Measurements from ENCODE around the gene MYH13. TPM values are rescaled to one million over a fixed set of nuclear protein-coding genes. Genes with fewer than 3 reads are reported as not detected.
A peak's percentile ranks its signal among the peaks of the same experiment; 100 is the strongest.

Gene MYH13
- total RNA-seq (not detected), polyA plus RNA-seq (not detected)
- long read RNA-seq, donor 1, result 0 reads
- long read RNA-seq, donor 2, result 0 reads
- long read RNA-seq, donor 3, result 0 reads

DNA sequence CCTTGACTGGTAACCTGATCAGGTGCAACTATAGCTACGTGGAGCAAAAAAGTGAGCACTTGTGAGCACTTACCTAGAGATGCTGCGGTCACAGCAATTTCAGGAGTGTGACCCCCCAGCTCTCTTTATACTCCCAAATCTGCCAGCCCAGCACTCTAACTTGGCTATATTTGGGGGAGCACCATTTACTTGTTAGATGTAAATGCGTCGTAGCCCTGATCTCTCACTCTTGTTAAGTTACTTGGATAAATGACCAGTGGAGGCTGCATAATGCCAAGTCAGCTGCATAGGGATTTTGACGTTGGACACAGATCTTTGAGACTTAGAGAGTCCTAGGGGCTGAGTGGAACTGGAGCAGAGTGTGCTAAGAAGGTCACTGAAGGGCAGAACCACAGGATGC lies at the start of gene MYH13:
Gene MYH13, minus strand, starts transcription at position 101 of the 400 bp plus-strand sequence. CDS start 8,476 bp downstream, outside the sequence.
- intact Hi-C loops (cut with DNase I), result no loop called here
- no peak for DNase-seq
- H3K9me3 ChIP-seq, result no peaks in the 10 kb centered on the region
- TF ChIP-seq POLR2A (IDR thresholded peaks at IDR 0.05) (no peak), EP300 (IDR thresholded peaks at IDR 0.05) (no peak)
- TF ChIP-seq, protein P1, sequence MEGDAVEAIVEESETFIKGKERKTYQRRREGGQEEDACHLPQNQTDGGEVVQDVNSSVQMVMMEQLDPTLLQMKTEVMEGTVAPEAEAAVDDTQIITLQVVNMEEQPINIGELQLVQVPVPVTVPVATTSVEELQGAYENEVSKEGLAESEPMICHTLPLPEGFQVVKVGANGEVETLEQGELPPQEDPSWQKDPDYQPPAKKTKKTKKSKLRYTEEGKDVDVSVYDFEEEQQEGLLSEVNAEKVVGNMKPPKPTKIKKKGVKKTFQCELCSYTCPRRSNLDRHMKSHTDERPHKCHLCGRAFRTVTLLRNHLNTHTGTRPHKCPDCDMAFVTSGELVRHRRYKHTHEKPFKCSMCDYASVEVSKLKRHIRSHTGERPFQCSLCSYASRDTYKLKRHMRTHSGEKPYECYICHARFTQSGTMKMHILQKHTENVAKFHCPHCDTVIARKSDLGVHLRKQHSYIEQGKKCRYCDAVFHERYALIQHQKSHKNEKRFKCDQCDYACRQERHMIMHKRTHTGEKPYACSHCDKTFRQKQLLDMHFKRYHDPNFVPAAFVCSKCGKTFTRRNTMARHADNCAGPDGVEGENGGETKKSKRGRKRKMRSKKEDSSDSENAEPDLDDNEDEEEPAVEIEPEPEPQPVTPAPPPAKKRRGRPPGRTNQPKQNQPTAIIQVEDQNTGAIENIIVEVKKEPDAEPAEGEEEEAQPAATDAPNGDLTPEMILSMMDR (IDR thresholded peaks at IDR 0.05), result no peak
- 80 to 84% (median 81%) methylated on average over 5 of the region's 5 CpGs for WGBS, 3 donors
- H3K27ac ChIP-seq, result no peak within 1 kb of the TSS
- no peaks in the 10 kb centered on the region for H3K36me3 ChIP-seq
- no peaks in the 10 kb centered on the region for H3K27me3 ChIP-seq
- no peaks in the 10 kb centered on the region for H3K4me1 ChIP-seq (ENCODE audit: insufficient read depth)
- H3K4me3 ChIP-seq, result no peak within 1 kb of the TSS

DNA sequence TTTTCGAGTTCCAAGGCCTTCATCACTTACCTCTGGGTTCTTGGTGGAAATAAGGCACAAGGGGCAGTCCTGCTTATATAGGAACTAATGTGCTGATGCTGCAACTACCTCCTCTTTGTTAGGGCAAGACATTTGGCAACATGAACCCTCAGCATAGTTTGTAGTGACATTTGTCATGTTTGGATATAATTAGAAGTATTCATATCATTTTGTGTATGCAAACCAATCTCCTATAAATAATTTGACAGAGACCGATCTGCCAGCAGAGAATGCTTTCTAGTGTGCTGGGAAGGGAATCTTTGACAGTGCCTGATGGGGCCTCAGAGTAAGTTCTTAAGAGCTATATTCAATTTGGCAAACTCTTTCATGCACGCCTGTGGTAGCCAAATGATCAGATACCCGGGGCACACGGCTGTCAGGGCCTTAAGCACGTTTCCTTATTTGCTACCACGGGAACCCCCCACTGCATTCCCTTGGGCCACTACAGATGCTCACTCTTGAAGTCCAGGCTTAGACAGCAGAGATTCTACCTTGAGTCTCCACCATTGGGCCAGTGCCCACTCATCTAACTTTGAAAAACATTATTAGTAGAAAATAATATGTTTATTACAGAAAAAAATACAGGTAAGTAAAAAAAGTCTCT lies 49.2 kb upstream of the MYH13 start, which contains the start of gene MYH8:
Gene MYH8, minus strand, starts transcription at position 51 of the 643 bp plus-strand sequence. CDS start 1,723 bp downstream, outside the sequence.
- Histone ChIP-seq H3K9me3 (no peaks in the 10 kb centered on the region), H3K4me3 (no peak within 1 kb of the TSS), H3K4me1 (ENCODE audit: insufficient read depth) (no peaks in the 10 kb centered on the region), H3K27ac (no peak within 1 kb of the TSS), H3K36me3 (no peaks in the 10 kb centered on the region), H3K27me3 (no peaks in the 10 kb centered on the region)
- intact Hi-C loops (cut with DNase I), result no loop called here
- no peak for DNase-seq
- 84 to 90% (median 88%) methylated on average over 7 of the region's 7 CpGs for WGBS, 3 donors
- no peak for TF ChIP-seq POLR2A (IDR thresholded peaks at IDR 0.05)
- TF ChIP-seq EP300 (IDR thresholded peaks at IDR 0.05), result no peak

DNA sequence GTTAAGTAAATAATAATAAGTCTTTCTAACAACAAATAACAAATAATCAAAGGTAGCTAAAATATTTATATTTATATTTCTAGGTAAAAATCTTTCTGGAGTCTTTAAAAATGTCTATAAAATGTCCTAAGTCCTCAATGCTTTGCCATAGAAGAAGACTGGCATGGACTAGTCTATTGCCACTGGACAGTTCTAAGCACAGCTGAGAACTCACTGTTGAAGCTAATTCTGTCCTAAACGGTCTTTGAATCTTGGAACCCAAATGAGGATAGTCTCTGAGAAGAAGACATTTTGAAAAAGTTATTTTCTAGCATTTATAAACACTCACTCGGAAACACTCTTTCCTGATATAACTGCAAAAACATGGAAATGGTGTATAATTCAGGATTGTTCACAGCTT lies 48.4 kb upstream of the MYH13 start:
- no peaks in the 10 kb centered on the region for H3K9me3 ChIP-seq
- no peaks in the 10 kb centered on the region for H3K36me3 ChIP-seq
- no peaks in the 10 kb centered on the region for H3K27me3 ChIP-seq
- no peaks in the 10 kb centered on the region for H3K4me1 ChIP-seq (ENCODE audit: insufficient read depth)
- no peak for DNase-seq
- intact Hi-C loops (cut with DNase I), result no loop called here
- TF ChIP-seq, protein P1 (IDR thresholded peaks at IDR 0.05), result no peak
- no peak for TF ChIP-seq EP300 (IDR thresholded peaks at IDR 0.05)
- H3K27ac ChIP-seq, result no peak overlapping the region
- no peak overlapping the region for H3K4me3 ChIP-seq
- WGBS, 3 donors, result 74 to 94% (median 84%) methylated on average over 2 of the region's 2 CpGs

DNA sequence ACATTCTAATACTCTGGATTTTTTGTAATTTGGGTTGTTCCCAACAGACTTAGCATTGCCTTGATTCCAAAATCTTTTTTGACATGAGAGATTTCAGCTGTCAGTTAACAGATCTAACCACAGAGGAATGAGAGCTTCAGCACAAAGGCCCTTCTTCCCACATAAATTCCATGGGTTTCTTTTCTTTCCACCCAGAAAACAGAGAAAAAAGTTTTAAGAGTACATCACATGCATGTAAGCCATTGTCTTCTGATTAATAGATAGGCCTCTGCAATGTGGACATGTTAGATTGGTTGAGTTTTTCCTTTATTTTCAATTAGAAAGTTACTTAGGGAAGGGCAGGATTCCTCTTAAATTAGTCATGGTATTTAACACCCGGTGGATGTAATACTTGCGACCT lies 48.0 kb upstream of the MYH13 start:
- no peak for DNase-seq
- TF ChIP-seq, protein P1 (IDR thresholded peaks at IDR 0.05), result no peak
- TF ChIP-seq EP300 (IDR thresholded peaks at IDR 0.05), result no peak
- TF ChIP-seq POLR2A (IDR thresholded peaks at IDR 0.05), result no peak
- WGBS, 3 donors, result 66 to 76% (median 72%) methylated on average over 2 of the region's 2 CpGs

DNA sequence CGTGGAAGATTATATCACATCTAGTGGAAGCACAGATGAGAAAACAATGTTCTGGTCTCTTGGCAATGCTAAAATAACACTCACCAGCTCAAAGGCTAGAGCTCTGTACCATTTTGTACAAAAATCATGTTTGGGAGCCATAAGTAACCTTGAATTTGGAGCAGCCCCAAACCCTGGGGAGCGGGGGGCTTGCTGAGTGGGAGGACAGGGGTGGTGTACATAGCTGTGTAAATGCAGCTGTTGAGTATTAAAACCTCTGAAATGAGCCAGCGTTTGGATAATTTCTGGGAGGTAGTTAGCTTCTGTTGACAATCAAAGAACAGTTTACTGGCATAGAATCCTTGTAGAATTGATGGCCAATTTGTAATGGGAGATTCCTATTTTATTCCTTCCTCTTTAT lies 44.6 kb upstream of the MYH13 start:
- no peak overlapping the region for H3K4me3 ChIP-seq
- no peak overlapping the region for H3K27ac ChIP-seq
- no peaks in the 10 kb centered on the region for H3K36me3 ChIP-seq
- H3K9me3 ChIP-seq, result no peaks in the 10 kb centered on the region
- WGBS, 3 donors, result 5 to 16% (median 8%) methylated on average over 3 of the region's 3 CpGs
- H3K4me1 ChIP-seq (ENCODE audit: insufficient read depth), result no peaks in the 10 kb centered on the region
- intact Hi-C loops (cut with DNase I), result no loop called here
- TF ChIP-seq, protein P1 (IDR thresholded peaks at IDR 0.05), result no peak
- TF ChIP-seq EP300 (IDR thresholded peaks at IDR 0.05) (no peak), POLR2A (IDR thresholded peaks at IDR 0.05) (no peak)
- no peaks in the 10 kb centered on the region for H3K27me3 ChIP-seq
- DNase-seq, result peak in 2 of 5 donors; percentile 17 to 40

More for the DNA sequence above, 48.0 kb upstream of the MYH13 start:
- intact Hi-C loops (cut with DNase I), result no loop called here
- Histone ChIP-seq H3K27me3 (no peaks in the 10 kb centered on the region), H3K27ac (no peak overlapping the region), H3K36me3 (no peaks in the 10 kb centered on the region), H3K9me3 (no peaks in the 10 kb centered on the region), H3K4me1 (ENCODE audit: insufficient read depth) (no peaks in the 10 kb centered on the region), H3K4me3 (no peak overlapping the region)
